PC-3 (cell line): ENCODE data around the gene FBXO31. TPM values are rescaled to one million over a fixed set of nuclear protein-coding genes. Genes with fewer than 3 reads are reported as not detected.

Experiments
- ATAC-seq: fragments of 200-7000 bp; cut with Tn5 transposase; 2 replicates; pipeline ENCODE4 v1.9.1; 2020; ENCODE audit warnings: mild to moderate bottlenecking, moderate library complexity
- BruUV-seq: library from RNA; stranded (reverse); fragments of 400-500 nt; replicated peaks from 2 replicates; lab custom pipeline; 2021; lab: Mats Ljungman, UMichigan
- CTCF ChIA-PET: fragments of 300-600 bp; sonication (Branson Sonifier 250); formaldehyde crosslinking; loops from one replicate; lab custom pipeline; 2022; ENCODE audit warnings: antibody characterized with exemption; lab: Charles Lee
- POLR2A ChIA-PET: fragments of 300-600 bp; sonication (Branson Sonifier 250); formaldehyde crosslinking; loops from one replicate; lab custom pipeline; 2022; ENCODE audit warnings: antibody characterized with exemption; ENCODE audit not compliant: unreplicated experiment; lab: Charles Lee
- DNase-seq: peaks from one replicate; pipeline ENCODE4 v3.0.0-alpha.2; 2015
- H2AFZ ChIP-seq: fragments of 300-600 bp; sonication (generic); 2 replicates; pipeline ENCODE4 v1.6.0; 2016; ENCODE audit warnings: antibody characterized with exemption, low read length
- H3F3A ChIP-seq: fragments of 300-600 bp; sonication (generic); one replicate; pipeline ENCODE4 v1.6.0; 2017; ENCODE audit warnings: antibody characterized with exemption, low read length, control low read depth, mild to moderate bottlenecking; ENCODE audit not compliant: unreplicated experiment
- H3K27ac ChIP-seq: fragments of 300-600 bp; sonication (generic); 2 replicates; pipeline ENCODE4 v1.5.1; 2016; ENCODE audit warnings: mild to moderate bottlenecking, low read length
- H3K27me3 ChIP-seq: fragments of 300-600 bp; sonication (generic); 2 replicates; pipeline ENCODE4 v1.6.1; 2016; ENCODE audit warnings: low read length, mixed read lengths
- H3K36me3 ChIP-seq: fragments of 300-600 bp; sonication (generic); 2 replicates; pipeline ENCODE4 v1.6.1; 2016; ENCODE audit warnings: low read depth, mixed run types, low read length, mixed read lengths
- H3K4me1 ChIP-seq: fragments of 300-600 bp; sonication (generic); 2 replicates; pipeline ENCODE4 v1.5.1; 2016; ENCODE audit warnings: low read length; ENCODE audit not compliant: insufficient read depth
- H3K4me2 ChIP-seq: fragments of 300-600 bp; sonication (generic); 2 replicates; pipeline ENCODE4 v1.6.0; 2016; ENCODE audit warnings: low read length
- H3K4me3 ChIP-seq: fragments of 300-600 bp; sonication (generic); 2 replicates; pipeline ENCODE4 v1.5.1; 2016; ENCODE audit warnings: mild to moderate bottlenecking, low read length, mixed read lengths
- H3K79me2 ChIP-seq: fragments of 300-600 bp; sonication (generic); 2 replicates; pipeline ENCODE4 v1.6.1; 2017; ENCODE audit warnings: low read length, mixed read lengths
- H3K9ac ChIP-seq: fragments of 300-600 bp; sonication (generic); 2 replicates; pipeline ENCODE4 v1.6.0; 2016; ENCODE audit warnings: mild to moderate bottlenecking, low read length
- H3K9me2 ChIP-seq: fragments of 300-600 bp; sonication (generic); replicated peaks from 2 replicates; pipeline ENCODE4 v1.6.1; 2016; ENCODE audit warnings: mixed run types, low read length, mixed read lengths
- H3K9me3 ChIP-seq: fragments of 300-600 bp; sonication (generic); 2 replicates; pipeline ENCODE4 v1.6.1; 2016; ENCODE audit warnings: low read length, mixed read lengths
- H4K20me1 ChIP-seq: fragments of 300-600 bp; sonication (generic); 2 replicates; pipeline ENCODE4 v1.6.1; 2016; ENCODE audit warnings: low read length, mixed read lengths
- EZH2 ChIP-seq: fragments of 300-600 bp; sonication (generic); IDR thresholded peaks from one replicate; pipeline ENCODE4 v1.6.1; 2017; ENCODE audit warnings: antibody characterized with exemption, mild to moderate bottlenecking, low read length; ENCODE audit not compliant: unreplicated experiment
- EZH2phosphoT487 ChIP-seq: fragments of 300-600 bp; sonication (generic); IDR thresholded peaks from 2 replicates; pipeline ENCODE4 v1.6.1; 2018; ENCODE audit warnings: mild to moderate bottlenecking, antibody characterized with exemption, low read length, borderline replicate concordance
- intact Hi-C: fragments of 100-400 bp; cut with micrococcal nuclease; formaldehyde crosslinking; loops from 2 replicates; pipeline ENCODE4 v1.9.0; 2023
- total RNA-seq: library from RNA; depleted of rRNA; stranded (reverse); fragments of >200 nt; gene quantifications from 2 replicates; pipeline ENCODE4 v1.2.3, GENCODE V29; 2014
- TF ChIP-seq, protein P1 (sequence below): fragments of 300-600 bp; sonication (generic); conservative IDR thresholded peaks from 2 replicates; pipeline ENCODE4 v1.5.1; 2017; ENCODE audit warnings: antibody characterized with exemption, low read depth, mild to moderate bottlenecking, low read length

Gene FBXO31
- total RNA-seq, 1 experiment from 2014 or later, result 14.8 TPM

DNA sequence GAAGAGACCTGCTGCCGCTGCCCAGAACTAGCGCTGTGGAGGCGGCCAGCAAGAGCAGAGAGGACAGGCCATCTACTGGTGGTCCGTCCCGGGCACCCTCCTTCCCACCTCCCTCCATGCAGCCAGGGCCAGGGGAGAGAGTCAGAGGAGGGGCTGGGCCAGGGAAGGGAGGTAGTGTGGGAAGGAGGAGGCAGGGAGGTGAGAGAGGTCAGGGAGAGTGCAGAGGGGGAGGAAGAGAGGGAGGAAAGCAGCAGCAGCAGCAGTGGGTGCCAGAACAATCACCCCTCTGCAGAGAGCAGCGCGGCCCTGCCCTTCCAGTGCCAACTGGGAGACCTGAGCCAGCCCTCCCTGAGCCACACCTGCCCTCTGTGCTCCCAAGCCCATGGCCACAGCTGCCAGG is 73.0 kb downstream of the FBXO31 start:
- Histone ChIP-seq H3K4me2 (no peak overlapping the region), H3K36me3 (no peaks in the 10 kb centered on the region), H3K27ac (no peak overlapping the region), H3K4me3 (no peak overlapping the region), H3K9me3 (no peaks in the 10 kb centered on the region), H3K9me2 (no peaks in the 10 kb centered on the region), H3K9ac (no peak overlapping the region), H3F3A (no peaks in the 10 kb centered on the region), H3K79me2 (no peaks in the 10 kb centered on the region), H3K27me3 (no peaks in the 10 kb centered on the region), H2AFZ (no peak overlapping the region), H3K4me1 (no peaks in the 10 kb centered on the region), H4K20me1 (no peaks in the 10 kb centered on the region)
- DNase-seq (no peak), ATAC-seq (no peak)
- ChIA-PET POLR2A (no interaction called here), CTCF (no interaction called here)
- no peak for TF ChIP-seq EZH2phosphoT487
- TF ChIP-seq, protein P1, sequence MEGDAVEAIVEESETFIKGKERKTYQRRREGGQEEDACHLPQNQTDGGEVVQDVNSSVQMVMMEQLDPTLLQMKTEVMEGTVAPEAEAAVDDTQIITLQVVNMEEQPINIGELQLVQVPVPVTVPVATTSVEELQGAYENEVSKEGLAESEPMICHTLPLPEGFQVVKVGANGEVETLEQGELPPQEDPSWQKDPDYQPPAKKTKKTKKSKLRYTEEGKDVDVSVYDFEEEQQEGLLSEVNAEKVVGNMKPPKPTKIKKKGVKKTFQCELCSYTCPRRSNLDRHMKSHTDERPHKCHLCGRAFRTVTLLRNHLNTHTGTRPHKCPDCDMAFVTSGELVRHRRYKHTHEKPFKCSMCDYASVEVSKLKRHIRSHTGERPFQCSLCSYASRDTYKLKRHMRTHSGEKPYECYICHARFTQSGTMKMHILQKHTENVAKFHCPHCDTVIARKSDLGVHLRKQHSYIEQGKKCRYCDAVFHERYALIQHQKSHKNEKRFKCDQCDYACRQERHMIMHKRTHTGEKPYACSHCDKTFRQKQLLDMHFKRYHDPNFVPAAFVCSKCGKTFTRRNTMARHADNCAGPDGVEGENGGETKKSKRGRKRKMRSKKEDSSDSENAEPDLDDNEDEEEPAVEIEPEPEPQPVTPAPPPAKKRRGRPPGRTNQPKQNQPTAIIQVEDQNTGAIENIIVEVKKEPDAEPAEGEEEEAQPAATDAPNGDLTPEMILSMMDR, result no peak
- TF ChIP-seq EZH2, result no peak
- intact Hi-C loops, result no loop called here
- BruUV-seq, result no TSS peak

GRCh38 chr16:87309620-87310525 is 73.7 kb downstream of the FBXO31 start:
- intact Hi-C loops, result no loop called here
- no TSS peak for BruUV-seq
- no peaks in the 10 kb centered on the region for H3K27me3 ChIP-seq

More at GRCh38 chr16:87309620-87310525, 73.7 kb downstream of the FBXO31 start:
- Histone ChIP-seq H2AFZ (no peak overlapping the region), H3K9me2 (no peaks in the 10 kb centered on the region), H3K4me2 (no peak overlapping the region), H3K79me2 (no peaks in the 10 kb centered on the region), H3K36me3 (no peaks in the 10 kb centered on the region), H3K27ac (no peak overlapping the region), H3F3A (no peaks in the 10 kb centered on the region), H3K4me1 (no peaks in the 10 kb centered on the region), H3K9me3 (no peaks in the 10 kb centered on the region), H4K20me1 (no peaks in the 10 kb centered on the region), H3K9ac (no peak overlapping the region), H3K4me3 (no peak overlapping the region)
- ChIA-PET POLR2A (no interaction called here), CTCF (no interaction called here)
- no peak for ATAC-seq
- no peak for DNase-seq
- TF ChIP-seq EZH2 (no peak), EZH2phosphoT487 (no peak)
- TF ChIP-seq, protein P1, result no peak
